Right atrium auricular region (tissue), 2 donors: Measurements from ENCODE around the gene ZFP2. TPM values are rescaled to one million over a fixed set of nuclear protein-coding genes. Genes with fewer than 3 reads are reported as not detected.
"Not testable (repeated sequence)": the region's sequence is repeated elsewhere in the genome, so short reads cannot be mapped to it uniquely, and the experiment has no call there.

Source experiments
- DNase-seq: peaks from one replicate; pipeline ENCODE4 v3.0.0-alpha.2; 2019; ENCODE audit warnings: low spot score
- H3K27ac ChIP-seq, 2 donors: fragments of 200-600 bp; sonication (generic); 1 replicate in 1 of 2; 2 replicates in 1 of 2; pipeline ENCODE4 v1.5.1; 2016 to 2019
- H3K27me3 ChIP-seq, 2 donors: fragments of 200-600 bp; sonication (generic); one replicate each; pipeline versions ENCODE4 v1.5.1 to v1.6.0; 2017 to 2019
- H3K36me3 ChIP-seq: fragments of 200-600 bp; sonication (generic); one replicate; pipeline ENCODE4 v1.5.1; 2016
- H3K4me1 ChIP-seq, 2 donors: fragments of 200-600 bp; sonication (generic); one replicate each; pipeline versions ENCODE4 v1.5.1 to v1.6.0; 2017 to 2019
- H3K4me3 ChIP-seq, 2 donors: fragments of 200-600 bp; sonication (generic); 1 replicate in 1 of 2; 2 replicates in 1 of 2; pipeline ENCODE4 v1.5.1; 2017 to 2019; ENCODE audit warnings: mild to moderate bottlenecking in 1 of 2, moderate library complexity in 1 of 2
- H3K9me3 ChIP-seq, 2 donors: fragments of 200-600 bp; sonication (generic); one replicate each; pipeline ENCODE4 v1.5.1; 2019
- total RNA-seq, 2 donors: library from RNA; depleted of rRNA; stranded (reverse); fragments of >200 nt; gene quantifications; one replicate each; pipeline ENCODE4 v1.1.0, GENCODE V29; 2016
- TF ChIP-seq, protein P1 (sequence below), 2 donors: fragments of 200-600 bp; sonication (generic); IDR thresholded peaks; one replicate each; pipeline ENCODE4 v1.5.1; 2019; ENCODE audit warnings: antibody characterized with exemption in 2 of 2

Gene ZFP2
- total RNA-seq, 2 donors from 2014 or later: 0.43 to 2.0 TPM

DNA sequence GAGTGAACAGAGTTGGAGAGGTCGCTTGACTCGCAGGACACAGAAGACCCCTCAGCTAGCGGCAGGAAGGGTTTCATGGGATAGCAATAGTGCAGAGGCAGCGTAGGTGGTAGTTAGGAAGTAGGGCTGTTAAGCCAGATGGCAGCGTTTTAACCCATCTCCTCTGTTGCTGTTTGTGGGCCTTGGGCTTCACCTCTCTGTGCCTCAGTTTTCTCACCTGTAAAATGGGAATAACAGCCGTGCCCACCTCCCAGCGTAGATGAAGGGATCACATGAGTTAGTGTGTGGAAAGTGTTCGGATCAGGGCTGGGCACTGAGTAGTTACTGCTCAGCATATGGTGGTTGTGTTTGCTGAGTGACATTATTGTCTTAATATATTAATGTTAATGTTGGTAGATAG lies 34.1 kb upstream of the ZFP2 start:
- no peak overlapping the region for H3K27ac ChIP-seq
- peaks cover 0 to 20% of the 10 kb centered on the region in 2 donors for H3K4me1 ChIP-seq
- no peaks in the 10 kb centered on the region for H3K27me3 ChIP-seq
- peaks cover 21% of the 10 kb centered on the region for H3K36me3 ChIP-seq
- TF ChIP-seq, protein P1, sequence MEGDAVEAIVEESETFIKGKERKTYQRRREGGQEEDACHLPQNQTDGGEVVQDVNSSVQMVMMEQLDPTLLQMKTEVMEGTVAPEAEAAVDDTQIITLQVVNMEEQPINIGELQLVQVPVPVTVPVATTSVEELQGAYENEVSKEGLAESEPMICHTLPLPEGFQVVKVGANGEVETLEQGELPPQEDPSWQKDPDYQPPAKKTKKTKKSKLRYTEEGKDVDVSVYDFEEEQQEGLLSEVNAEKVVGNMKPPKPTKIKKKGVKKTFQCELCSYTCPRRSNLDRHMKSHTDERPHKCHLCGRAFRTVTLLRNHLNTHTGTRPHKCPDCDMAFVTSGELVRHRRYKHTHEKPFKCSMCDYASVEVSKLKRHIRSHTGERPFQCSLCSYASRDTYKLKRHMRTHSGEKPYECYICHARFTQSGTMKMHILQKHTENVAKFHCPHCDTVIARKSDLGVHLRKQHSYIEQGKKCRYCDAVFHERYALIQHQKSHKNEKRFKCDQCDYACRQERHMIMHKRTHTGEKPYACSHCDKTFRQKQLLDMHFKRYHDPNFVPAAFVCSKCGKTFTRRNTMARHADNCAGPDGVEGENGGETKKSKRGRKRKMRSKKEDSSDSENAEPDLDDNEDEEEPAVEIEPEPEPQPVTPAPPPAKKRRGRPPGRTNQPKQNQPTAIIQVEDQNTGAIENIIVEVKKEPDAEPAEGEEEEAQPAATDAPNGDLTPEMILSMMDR (IDR thresholded peaks at IDR 0.05): no peak
- H3K9me3 ChIP-seq: no peaks in the 10 kb centered on the region
- no peak for DNase-seq
- H3K4me3 ChIP-seq: no peak overlapping the region

DNA sequence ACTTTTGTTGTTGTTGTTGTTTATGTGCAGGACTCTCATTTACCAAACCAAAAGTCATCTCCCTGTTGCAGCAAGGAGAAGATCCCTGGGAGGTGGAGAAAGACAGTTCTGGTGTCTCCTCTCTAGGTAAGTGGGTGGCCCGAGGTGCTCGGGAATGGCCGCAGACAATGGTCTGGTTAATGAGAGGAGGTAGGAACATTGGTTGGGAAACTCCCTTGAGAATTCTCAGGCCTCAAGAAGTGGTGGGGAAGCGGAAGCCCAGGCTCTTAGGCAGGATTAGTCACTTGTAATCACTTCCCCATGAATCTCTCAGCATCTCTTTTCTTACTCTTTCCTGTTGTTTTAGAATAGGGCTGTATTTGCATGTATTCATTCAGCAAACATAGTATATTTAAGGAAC lies 28.8 kb upstream of the ZFP2 start:
- Histone ChIP-seq H3K27me3 (no peaks in the 10 kb centered on the region), H3K36me3 (peaks cover 65% of the 10 kb centered on the region), H3K9me3 (no peaks in the 10 kb centered on the region), H3K27ac (no peak overlapping the region), H3K4me1 (peaks cover 0 to 11% of the 10 kb centered on the region in 2 donors), H3K4me3 (no peak overlapping the region)
- TF ChIP-seq, protein P1 (IDR thresholded peaks at IDR 0.05): no peak
- no peak for DNase-seq

DNA sequence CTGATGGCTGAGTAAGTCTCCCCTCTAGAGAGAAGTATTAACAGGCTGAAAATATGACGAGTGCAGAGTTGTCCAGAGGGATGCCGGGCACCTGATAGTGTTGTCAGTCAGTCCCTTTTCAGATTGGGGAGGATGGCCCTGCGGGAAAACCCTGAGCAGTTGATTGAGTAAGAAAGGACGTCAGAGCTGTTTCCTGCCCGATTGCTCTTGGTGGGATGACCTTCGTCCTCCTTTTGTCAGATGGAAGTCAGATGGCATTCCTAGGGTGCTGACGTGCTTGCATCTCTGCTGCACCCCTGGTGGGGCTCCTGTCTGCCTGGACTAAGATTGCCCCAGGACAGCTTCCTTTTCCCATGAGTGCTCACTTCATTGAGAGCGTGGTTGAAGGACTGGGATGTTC lies 26.1 kb upstream of the ZFP2 start:
- Histone ChIP-seq H3K4me3 (no peak overlapping the region), H3K4me1 (no peaks in the 10 kb centered on the region), H3K27ac (no peak overlapping the region), H3K9me3 (peaks cover 0 to 19% of the 10 kb centered on the region in 2 donors), H3K27me3 (no peaks in the 10 kb centered on the region), H3K36me3 (peaks cover 80% of the 10 kb centered on the region)
- TF ChIP-seq, protein P1 (IDR thresholded peaks at IDR 0.05): no peak
- DNase-seq: no peak

DNA sequence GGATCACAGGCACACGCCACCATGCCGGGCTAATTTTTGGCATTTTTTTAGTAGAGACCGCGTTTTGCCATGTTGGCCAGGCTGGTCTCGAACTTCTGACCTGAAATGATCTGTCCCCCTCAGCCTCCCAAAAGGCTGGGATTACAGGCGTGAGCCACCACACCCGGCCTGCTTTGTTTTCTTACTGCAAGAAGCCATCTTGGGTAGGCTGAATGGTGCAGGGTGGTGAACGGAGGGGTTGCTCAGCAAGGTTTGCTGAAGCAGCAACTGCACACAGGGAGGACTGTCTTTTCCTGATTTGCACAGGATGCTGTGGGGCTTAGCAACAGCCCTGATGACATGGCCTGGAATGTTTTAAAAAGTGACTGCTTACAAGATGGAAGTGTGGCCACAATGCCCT lies 25.3 kb upstream of the ZFP2 start:
- no peak overlapping the region for H3K4me3 ChIP-seq
- TF ChIP-seq, protein P1 (IDR thresholded peaks at IDR 0.05): no peak
- peaks cover 82% of the 10 kb centered on the region for H3K36me3 ChIP-seq
- no peaks in the 10 kb centered on the region for H3K27me3 ChIP-seq
- no peak overlapping the region for H3K27ac ChIP-seq
- peaks cover 0 to 26% of the 10 kb centered on the region in 2 donors for H3K9me3 ChIP-seq
- H3K4me1 ChIP-seq: no peaks in the 10 kb centered on the region
- DNase-seq: no peak

DNA sequence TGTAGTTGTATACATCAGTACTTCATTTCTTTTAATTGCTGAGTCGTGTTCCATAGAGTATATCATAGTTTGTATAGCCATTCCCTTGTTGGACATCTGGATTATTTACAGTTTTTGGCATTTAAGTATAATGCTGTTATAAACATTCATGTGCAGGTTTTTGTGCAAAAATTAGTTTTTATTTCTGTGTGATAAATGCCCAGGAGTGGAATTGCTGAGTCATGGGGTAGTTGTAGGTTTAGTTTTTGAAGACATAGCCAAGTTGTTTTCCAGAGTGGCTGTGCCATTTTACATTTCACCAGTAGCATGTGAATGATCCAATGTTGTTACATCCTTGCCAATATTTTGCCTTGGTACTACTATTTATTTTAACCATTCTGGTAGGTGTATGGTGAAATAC lies 23.4 kb upstream of the ZFP2 start:
- Histone ChIP-seq H3K9me3 (peaks cover 0 to 45% of the 10 kb centered on the region in 2 donors), H3K36me3 (peaks cover 84% of the 10 kb centered on the region), H3K27me3 (no peaks in the 10 kb centered on the region), H3K27ac (no peak overlapping the region), H3K4me1 (no peaks in the 10 kb centered on the region), H3K4me3 (no peak overlapping the region)
- DNase-seq: no peak
- TF ChIP-seq, protein P1 (IDR thresholded peaks at IDR 0.05): no peak

DNA sequence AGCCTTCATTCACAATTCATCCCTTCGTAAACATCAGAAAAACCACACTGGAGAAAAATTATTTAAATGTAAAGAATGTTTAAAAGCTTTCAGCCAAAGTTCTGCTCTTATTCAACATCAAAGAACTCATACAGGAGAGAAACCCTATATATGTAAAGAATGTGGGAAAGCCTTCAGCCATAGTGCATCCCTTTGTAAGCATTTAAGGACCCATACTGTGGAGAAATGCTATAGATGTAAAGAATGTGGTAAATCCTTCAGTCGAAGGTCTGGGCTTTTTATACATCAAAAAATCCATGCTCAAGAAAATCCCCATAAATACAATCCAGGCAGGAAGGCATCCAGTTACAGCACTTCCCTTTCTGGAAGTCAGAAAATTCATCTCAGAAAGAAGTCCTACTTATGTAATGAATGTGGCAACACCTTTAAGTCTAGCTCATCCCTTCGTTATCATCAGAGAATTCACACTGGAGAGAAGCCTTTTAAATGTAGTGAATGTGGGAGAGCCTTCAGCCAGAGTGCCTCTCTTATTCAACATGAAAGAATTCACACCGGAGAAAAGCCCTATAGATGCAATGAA lies 12.5 kb upstream of the ZFP2 start:
- not testable (repeated sequence) for DNase-seq, H3K27ac ChIP-seq, H3K27me3 ChIP-seq, H3K4me1 ChIP-seq, H3K4me3 ChIP-seq
- peaks cover 17 to 98% of the 10 kb centered on the region in 2 donors for H3K9me3 ChIP-seq
- peaks cover 84% of the 10 kb centered on the region for H3K36me3 ChIP-seq
